Fibroblast of mammary gland (primary cell): Measurements from ENCODE around the gene ETV7.

ENCODE experiments used
- DNase-seq: peaks from one replicate; pipeline ENCODE4 v3.0.0-alpha.2; 2010; ENCODE audit warnings: low read depth
- H3K4me3 ChIP-seq: 2 replicates; pipeline ENCODE4 v1.5.1; 2011; ENCODE audit warnings: low read depth, mild to moderate bottlenecking, low read length, moderate library complexity; ENCODE audit not compliant: control insufficient read depth
- TF ChIP-seq, protein P1 (sequence below): conservative IDR thresholded peaks from 2 replicates; pipeline ENCODE4 v1.5.1; 2011; ENCODE audit warnings: low read depth, low read length, inconsistent platforms; ENCODE audit not compliant: control insufficient read depth, insufficient read depth

ETV7 gene

DNA sequence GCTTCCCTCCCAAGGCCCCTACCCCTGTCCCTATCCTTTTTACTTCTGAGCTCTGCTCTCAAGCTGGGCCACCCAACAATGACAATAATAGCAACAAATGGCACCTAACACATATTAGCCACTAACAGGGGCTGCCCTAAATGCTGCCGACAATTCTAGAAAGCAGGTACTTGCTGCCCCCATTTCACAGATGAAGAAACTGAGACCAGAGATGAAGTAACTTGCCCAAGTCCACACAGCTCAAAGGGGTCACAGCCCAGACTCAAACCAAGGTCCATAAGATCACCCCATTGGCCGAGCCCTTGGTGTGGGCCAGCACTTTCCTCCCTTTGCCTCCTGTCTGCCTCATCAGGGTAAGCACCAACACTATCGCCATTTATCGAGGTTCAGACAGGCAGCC lies 62.8 kb downstream of the ETV7 start:
- no peak for DNase-seq
- no peak overlapping the region for H3K4me3 ChIP-seq
- TF ChIP-seq, protein P1, sequence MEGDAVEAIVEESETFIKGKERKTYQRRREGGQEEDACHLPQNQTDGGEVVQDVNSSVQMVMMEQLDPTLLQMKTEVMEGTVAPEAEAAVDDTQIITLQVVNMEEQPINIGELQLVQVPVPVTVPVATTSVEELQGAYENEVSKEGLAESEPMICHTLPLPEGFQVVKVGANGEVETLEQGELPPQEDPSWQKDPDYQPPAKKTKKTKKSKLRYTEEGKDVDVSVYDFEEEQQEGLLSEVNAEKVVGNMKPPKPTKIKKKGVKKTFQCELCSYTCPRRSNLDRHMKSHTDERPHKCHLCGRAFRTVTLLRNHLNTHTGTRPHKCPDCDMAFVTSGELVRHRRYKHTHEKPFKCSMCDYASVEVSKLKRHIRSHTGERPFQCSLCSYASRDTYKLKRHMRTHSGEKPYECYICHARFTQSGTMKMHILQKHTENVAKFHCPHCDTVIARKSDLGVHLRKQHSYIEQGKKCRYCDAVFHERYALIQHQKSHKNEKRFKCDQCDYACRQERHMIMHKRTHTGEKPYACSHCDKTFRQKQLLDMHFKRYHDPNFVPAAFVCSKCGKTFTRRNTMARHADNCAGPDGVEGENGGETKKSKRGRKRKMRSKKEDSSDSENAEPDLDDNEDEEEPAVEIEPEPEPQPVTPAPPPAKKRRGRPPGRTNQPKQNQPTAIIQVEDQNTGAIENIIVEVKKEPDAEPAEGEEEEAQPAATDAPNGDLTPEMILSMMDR, result no peak

DNA sequence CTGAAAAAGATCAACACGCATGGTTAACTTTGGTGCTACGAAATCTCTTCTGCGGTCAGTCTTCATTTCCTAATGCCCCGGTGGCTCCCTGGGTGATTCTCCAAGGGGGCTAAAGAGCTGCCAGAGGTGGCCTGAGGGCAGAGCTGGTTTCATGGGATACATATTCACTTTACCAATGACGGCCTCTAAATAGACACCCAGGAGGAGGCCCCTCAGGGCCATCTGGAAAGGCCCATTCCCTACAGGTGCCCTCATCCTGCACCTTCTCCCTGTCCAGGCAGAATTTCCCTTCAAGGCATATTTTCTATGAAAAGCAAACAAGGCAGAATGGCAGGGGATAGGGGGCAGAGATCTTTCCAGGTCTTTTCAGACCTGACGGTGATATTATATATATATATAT lies 63.3 kb downstream of the ETV7 start:
- TF ChIP-seq, protein P1, result no peak
- no peak for DNase-seq
- no peak overlapping the region for H3K4me3 ChIP-seq

DNA sequence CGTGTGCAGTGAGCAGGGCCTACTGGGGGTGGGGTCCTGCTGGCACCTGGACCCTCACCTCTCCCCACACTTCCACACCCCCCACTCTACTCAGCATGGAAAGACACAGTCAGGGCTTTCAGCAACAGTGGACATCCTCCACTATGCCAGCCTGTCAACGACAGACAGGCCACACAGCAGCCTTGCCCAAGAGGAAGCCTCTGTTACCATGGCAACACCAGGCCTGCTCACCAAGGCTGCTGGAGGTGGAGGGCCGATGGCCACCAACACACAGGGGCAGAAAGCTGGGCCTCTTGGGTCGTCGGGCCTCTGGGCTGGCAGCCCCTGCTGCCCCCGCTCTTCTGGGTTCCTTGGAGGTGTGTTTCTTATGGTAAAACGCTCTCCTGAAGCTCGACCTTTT lies 64.4 kb downstream of the ETV7 start:
- TF ChIP-seq, protein P1, result no peak
- H3K4me3 ChIP-seq, result no peak overlapping the region
- DNase-seq, result no peak

DNA sequence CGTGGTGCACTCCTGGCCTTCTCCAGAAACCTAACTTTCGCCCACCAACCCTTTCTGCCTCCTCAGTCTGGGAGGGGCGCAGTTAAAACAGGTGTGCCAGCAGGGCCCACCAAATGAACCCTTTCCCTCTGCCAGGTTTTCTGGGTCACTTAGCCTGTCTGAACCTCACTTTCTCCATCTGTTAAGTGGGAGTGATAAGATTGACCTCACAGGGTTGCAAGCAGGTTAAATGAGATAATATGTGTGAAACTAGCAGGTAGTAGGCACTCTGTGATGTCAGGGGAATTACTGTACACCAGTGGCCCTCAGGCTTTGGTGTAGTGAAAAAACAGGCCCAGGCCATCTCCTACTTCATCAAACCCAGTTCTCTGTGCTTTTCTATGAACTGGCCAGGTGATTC lies 64.9 kb downstream of the ETV7 start:
- TF ChIP-seq, protein P1, result no peak
- no peak for DNase-seq
- no peak overlapping the region for H3K4me3 ChIP-seq

DNA sequence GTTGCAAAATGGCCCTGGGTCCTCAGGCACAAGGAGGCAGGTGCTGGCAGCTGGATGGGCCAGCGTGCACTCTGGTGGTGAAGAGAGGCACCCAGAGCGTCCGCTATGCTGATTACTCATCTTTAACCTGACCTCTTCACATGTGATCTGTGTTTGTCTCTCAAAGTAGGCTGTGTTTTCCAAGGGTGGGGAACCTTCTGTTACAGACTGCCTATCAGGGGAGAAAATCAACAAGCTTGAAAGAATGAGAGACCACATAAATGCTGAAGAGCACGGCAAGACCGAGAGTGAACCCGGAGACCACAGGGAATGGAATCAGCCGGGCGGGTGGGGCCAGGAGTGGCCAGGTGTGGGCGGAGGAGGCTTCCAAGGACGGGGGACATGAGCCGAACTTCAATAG lies 67.0 kb downstream of the ETV7 start:
- TF ChIP-seq, protein P1, result no peak
- H3K4me3 ChIP-seq, result no peak overlapping the region

DNA sequence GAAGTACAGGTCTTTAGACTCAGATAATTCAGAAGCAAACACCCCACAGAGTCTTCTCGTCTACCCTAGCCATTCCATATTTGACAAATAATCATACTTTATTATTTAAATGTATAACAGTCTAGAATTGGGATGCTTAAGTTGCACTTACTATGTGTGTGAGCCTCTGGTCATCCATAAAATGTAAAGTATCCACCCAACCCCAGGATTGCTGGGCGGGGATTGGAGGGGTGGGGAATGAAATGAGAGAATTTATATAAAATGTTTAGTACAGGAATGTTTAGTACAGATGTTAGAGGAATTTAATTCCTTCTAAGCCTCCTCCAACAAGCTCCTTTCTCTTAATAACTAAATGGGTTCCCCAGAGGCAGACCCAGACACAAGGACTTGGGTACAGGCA lies 67.6 kb downstream of the ETV7 start:
- TF ChIP-seq, protein P1, result no peak
- H3K4me3 ChIP-seq, result no peak overlapping the region
- no peak for DNase-seq

More for the DNA sequence above, 67.0 kb downstream of the ETV7 start:
- no peak for DNase-seq

DNA sequence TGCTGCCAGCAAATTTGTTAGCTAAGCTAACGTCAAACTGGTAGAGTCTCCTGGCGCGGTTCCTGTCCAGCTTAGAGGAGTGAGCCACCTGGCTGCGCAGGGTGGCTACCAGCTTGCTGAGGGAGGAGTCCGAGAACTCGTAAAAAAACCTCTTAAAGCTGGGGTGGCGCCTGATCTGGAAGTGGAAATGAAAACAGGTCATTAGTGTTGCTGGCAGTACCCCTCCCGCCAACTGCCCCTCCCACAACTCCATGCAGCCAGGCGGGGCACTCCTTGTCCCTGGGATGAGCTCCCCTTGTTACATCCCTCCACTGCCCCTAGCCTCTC lies 68.1 kb downstream of the ETV7 start:
- TF ChIP-seq, protein P1, result no peak
- DNase-seq, result no peak
- H3K4me3 ChIP-seq, result no peak overlapping the region
